Epithelial cell of esophagus (primary cell): ENCODE results near the gene SYNGR2.

Experiments
- DNase-seq: peaks from one replicate; pipeline ENCODE4 v3.0.0; 2010; ENCODE audit warnings: low read depth
- H3K4me3 ChIP-seq: 2 replicates; pipeline ENCODE4 v1.5.1; 2011; ENCODE audit warnings: mild to moderate bottlenecking, low read length, control low read depth
- CTCF ChIP-seq: IDR thresholded peaks from 2 replicates; pipeline ENCODE4 v1.5.1; 2011; ENCODE audit warnings: low read depth, mild to moderate bottlenecking, low read length, control low read depth, inconsistent platforms; ENCODE audit not compliant: insufficient read depth; ENCODE audit errors: missing control alignments

Gene SYNGR2

GRCh38 chr17:78122931-78123249 is 45.5 kb upstream of the SYNGR2 start:
- no peak for DNase-seq
- no peak for TF ChIP-seq CTCF
- no peak overlapping the region for H3K4me3 ChIP-seq

DNA sequence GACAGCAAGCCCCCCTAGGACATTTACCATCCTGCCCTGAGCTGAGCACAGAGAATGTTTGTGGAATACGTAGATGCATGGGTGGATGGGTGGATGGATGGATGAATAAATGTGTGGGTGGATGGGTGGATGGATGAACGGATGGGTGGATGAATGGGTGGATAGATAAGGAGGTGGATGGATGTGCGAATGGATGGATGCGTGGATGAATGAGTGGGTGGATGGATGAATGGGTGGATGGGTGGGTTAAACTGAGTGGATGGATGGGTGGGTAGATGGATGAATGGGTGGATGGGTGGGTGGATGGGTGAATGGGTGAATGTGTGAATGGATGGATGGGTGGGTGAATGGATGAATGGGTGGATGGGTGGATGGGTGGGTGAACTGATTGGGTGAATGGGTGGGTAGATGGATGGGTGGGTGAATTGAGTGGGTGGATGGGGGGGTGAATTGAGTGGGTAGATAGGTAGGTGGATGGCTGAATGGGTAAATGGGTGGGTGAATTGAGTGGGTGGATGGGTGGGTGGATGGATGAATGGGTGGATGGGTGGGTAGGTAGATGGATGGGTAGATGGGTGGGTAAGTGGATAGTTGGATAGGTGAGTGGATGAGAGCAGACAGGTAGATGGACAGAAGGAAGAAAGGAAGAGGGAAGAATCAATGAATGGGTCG is 45.0 kb upstream of the SYNGR2 start:
- no peak for DNase-seq
- TF ChIP-seq CTCF: no peak
- H3K4me3 ChIP-seq: no peak overlapping the region

- DNase-seq: no peak
- TF ChIP-seq CTCF: no peak
- H3K4me3 ChIP-seq: no peak overlapping the region
Observed at GRCh38 chr17:78124081-78124835, 44.1 kb upstream of the SYNGR2 start.

DNA sequence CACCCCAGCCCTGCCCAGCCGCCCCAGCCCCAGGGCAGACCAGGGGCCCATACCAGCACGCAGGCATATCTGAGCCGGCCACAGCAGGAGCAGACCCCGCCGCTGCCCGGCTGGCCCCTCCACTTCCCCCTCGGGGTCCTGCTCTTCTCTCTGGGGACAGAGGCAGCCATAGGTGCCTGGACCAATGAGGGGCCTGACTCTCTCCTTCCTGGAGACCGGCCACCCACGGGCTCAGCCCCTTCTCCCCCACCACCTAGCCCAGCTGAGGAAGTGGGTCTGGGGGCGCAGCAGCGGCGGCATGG is 43.6 kb upstream of the SYNGR2 start:
- no peak for TF ChIP-seq CTCF
- no peak overlapping the region for H3K4me3 ChIP-seq
- no peak for DNase-seq

DNA sequence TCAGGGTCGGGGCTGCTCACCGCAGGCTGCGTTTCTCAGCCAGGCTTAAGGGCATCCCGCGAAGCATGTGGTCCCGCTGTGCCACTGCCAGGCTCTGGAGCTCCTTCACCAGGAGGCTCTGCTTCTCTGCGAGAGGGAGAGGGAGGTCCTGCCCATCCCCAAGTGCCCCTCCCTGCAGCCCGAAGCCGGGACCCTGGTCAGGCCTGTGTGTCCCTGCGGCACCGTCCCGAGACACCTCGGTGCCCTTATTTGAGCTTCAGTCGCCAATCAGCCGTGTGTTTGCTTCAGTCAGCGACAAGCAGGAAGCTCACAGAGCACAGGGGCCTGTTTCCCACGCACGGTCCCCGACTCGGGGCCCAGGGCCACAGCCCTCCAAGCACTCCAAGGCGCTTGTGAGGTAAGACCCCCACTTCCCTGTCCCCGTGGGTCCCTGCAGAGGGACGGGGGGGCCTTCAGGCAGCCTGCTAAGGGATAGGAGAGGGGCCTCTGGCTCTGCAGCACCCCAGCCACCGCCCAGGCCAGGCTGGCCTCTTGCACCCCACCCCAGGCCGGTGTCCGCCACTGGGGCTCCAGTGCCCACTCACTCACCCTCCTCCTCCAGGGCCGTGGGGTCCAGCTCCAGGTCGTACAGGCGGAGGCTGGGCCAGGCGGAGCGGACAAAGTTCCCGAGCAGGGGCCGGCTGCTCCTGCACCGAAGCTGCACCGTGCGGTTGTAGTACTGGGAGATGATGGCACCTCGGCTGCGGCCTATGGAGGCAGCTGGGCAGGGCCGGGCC is 43.1 kb upstream of the SYNGR2 start:
- no peak for DNase-seq
- TF ChIP-seq CTCF: no peak
- H3K4me3 ChIP-seq: no peak overlapping the region

GRCh38 chr17:78125976-78126894 is 42.1 kb upstream of the SYNGR2 start:
- H3K4me3 ChIP-seq: no peak overlapping the region
- TF ChIP-seq CTCF: no peak
- no peak for DNase-seq
